K562 (cell line): ENCODE data around the gene DIS3L2. TPM values are rescaled to one million over a fixed set of nuclear protein-coding genes. Genes with fewer than 3 reads are reported as not detected.

ENCODE experiments used
- ATAC-seq: fragments of 200-7000 bp; cut with Tn5 transposase; 3 replicates; pipeline ENCODE4 v1.9.1; 2020; ENCODE audit warnings: moderate library complexity
- BruUV-seq: library from RNA; stranded (reverse); fragments of 400-500 nt; replicated peaks from 2 replicates; lab custom pipeline; 2021; lab: Mats Ljungman, UMichigan
- CTCF ChIA-PET: fragments of 300-600 bp; formaldehyde crosslinking; extraction: SDS; loops from one replicate; lab custom pipeline; 2021; ENCODE audit warnings: low intra/inter-chr PET ratio; lab: Yijun Ruan, JAX
- POLR2A ChIA-PET: fragments of 300-600, 350-650 bp; sonication (Branson Sonifier 250); formaldehyde crosslinking; extraction: SDS; loops from one replicate; lab custom pipeline; 2021; ENCODE audit warnings: antibody characterized with exemption, inconsistent platforms; lab: Yijun Ruan, JAX
- DNase-seq, 4 experiments: peaks; one replicate each; pipeline versions ENCODE4 v3.0.0 to v3.0.0-alpha.2; 2011 to 2018; ENCODE audit warnings: low spot score in 3 of 4, mixed read lengths in 3 of 4; ENCODE audit errors: extremely low read depth in 1 of 4
- FAIRE-seq: peaks from 2 replicates; lab custom pipeline; 2011; peaks lifted over from hg19 to GRCh38; lab: Jason Lieb, UNC
- H2AFZ ChIP-seq: 2 replicates; pipeline ENCODE4 v1.6.0; 2011; ENCODE audit warnings: low read depth, low read length, control low read depth, inconsistent platforms
- H3K27ac ChIP-seq: fragments of 200-600 bp; 3 replicates; pipeline ENCODE4 v1.8.0; 2011; ENCODE audit warnings: low read depth, mild to moderate bottlenecking, control low read depth, inconsistent platforms, low read length, moderate library complexity, mixed read lengths; ENCODE audit errors: extremely low read depth
- H3K27me3 ChIP-seq, 2 experiments: fragments of 300-600 bp in 1 of 2; 2 replicates in 1 of 2; 3 replicates in 1 of 2; pipeline versions ENCODE4 v1.6.0 to v1.8.0; 2011; ENCODE audit warnings: inconsistent platforms in 2 of 2, low read length in 2 of 2, mild to moderate bottlenecking in 1 of 2, mixed read lengths in 1 of 2, moderate library complexity in 1 of 2; ENCODE audit not compliant: control insufficient read depth in 2 of 2, insufficient read depth in 2 of 2
- H3K36me3 ChIP-seq: fragments of 300-600 bp; 3 replicates; pipeline ENCODE4 v1.8.0; 2011; ENCODE audit warnings: mild to moderate bottlenecking, low read length, inconsistent platforms; ENCODE audit not compliant: control insufficient read depth, insufficient read depth
- H3K4me1 ChIP-seq, 2 experiments: fragments of 200-600 bp in 1 of 2; replicated peaks in 1 of 2; 2 replicates in 1 of 2; 3 replicates in 1 of 2; pipeline versions ENCODE4 v1.5.1 to v1.8.0; 2011; ENCODE audit warnings: inconsistent platforms in 2 of 2, low read length in 2 of 2, mild to moderate bottlenecking in 1 of 2, mixed read lengths in 1 of 2, moderate library complexity in 1 of 2; ENCODE audit not compliant: control insufficient read depth in 2 of 2, insufficient read depth in 2 of 2
- H3K4me2 ChIP-seq: 2 replicates; pipeline ENCODE4 v1.6.1; 2011; ENCODE audit warnings: low read length, control low read depth, inconsistent platforms, mixed read lengths; ENCODE audit not compliant: insufficient read depth
- H3K4me3 ChIP-seq: fragments of 200-600 bp; sonication (generic), shearing (Covaris generic); 2 replicates; pipeline ENCODE4 v1.5.1; 2016; ENCODE audit warnings: control low read depth, inconsistent platforms
- H3K79me2 ChIP-seq: fragments of 200-600 bp; 3 replicates; pipeline ENCODE4 v1.8.0; 2011; ENCODE audit warnings: low read length, inconsistent platforms; ENCODE audit not compliant: control insufficient read depth, insufficient read depth
- H3K9ac ChIP-seq, 2 experiments: 2 replicates each; pipeline versions ENCODE4 v1.6.0 to v1.6.1; 2011; ENCODE audit warnings: low read depth in 2 of 2, low read length in 2 of 2, control low read depth in 1 of 2, inconsistent platforms in 1 of 2, mild to moderate bottlenecking in 1 of 2, mixed read lengths in 1 of 2; ENCODE audit not compliant: insufficient read depth in 1 of 2
- H3K9me1 ChIP-seq: one replicate; pipeline ENCODE4 v1.6.0; 2011; ENCODE audit warnings: inconsistent platforms, mild to moderate bottlenecking, low read length, moderate library complexity; ENCODE audit not compliant: control insufficient read depth, insufficient read depth
- H3K9me3 ChIP-seq: replicated peaks from 2 replicates; pipeline ENCODE4 v1.5.1; 2011; ENCODE audit warnings: low read depth, low read length, inconsistent platforms; ENCODE audit not compliant: control insufficient read depth, insufficient read depth
- H4K20me1 ChIP-seq: replicated peaks from 2 replicates; pipeline ENCODE4 v1.6.1; 2011; ENCODE audit warnings: low read length, inconsistent platforms, mixed read lengths; ENCODE audit not compliant: control insufficient read depth, insufficient read depth
- BMI1 ChIP-seq: fragments of 150-350 bp; IDR thresholded peaks from 2 replicates; pipeline ENCODE4 v1.6.1; 2014; ENCODE audit warnings: low read length
- EP400 ChIP-seq: fragments of 450-650 bp; IDR thresholded peaks from 2 replicates; pipeline ENCODE4 v1.6.1; 2017; ENCODE audit warnings: antibody characterized with exemption, mild to moderate bottlenecking, moderate library complexity
- NBN ChIP-seq: fragments of 450-650 bp; IDR thresholded peaks from 2 replicates; pipeline ENCODE4 v1.6.1; 2016; ENCODE audit warnings: low read depth, mild to moderate bottlenecking
- NCOR1 ChIP-seq: fragments of 450-650 bp; IDR thresholded peaks from 2 replicates; pipeline ENCODE4 v1.6.1; 2016; ENCODE audit warnings: mild to moderate bottlenecking, moderate library complexity
- PHF21A ChIP-seq: fragments of 450-650 bp; IDR thresholded peaks from 2 replicates; pipeline ENCODE4 v1.6.1; 2017; ENCODE audit warnings: low read depth, borderline replicate concordance
- SMAD2 ChIP-seq: fragments of 150-350 bp; IDR thresholded peaks from 2 replicates; pipeline ENCODE4 v1.6.1; 2014; ENCODE audit warnings: low read depth, mild to moderate bottlenecking, low read length
- USF2 ChIP-seq: sonication (generic); formaldehyde crosslinking; IDR thresholded peaks from 2 replicates; pipeline ENCODE4 v1.5.0; 2020; ENCODE audit warnings: missing genetic modification reagents
- ZNF232 ChIP-seq: sonication (generic); formaldehyde crosslinking; IDR thresholded peaks from 2 replicates; pipeline ENCODE4 v1.8.0; 2022; ENCODE audit warnings: mild to moderate bottlenecking, missing genetic modification reagents
- WGBS: fragments of 100-300 bp; shearing (Covaris generic); methylation state at CpG from one replicate; pipeline ENCODE4 v1.1.6; 2016; ENCODE audit warnings: low coverage, mixed read lengths; ENCODE audit not compliant: insufficient coverage; ENCODE audit errors: missing lambda C conversion rate; 5-methylcytosine and 5-hydroxymethylcytosine counted together
- in situ Hi-C: fragments of 300-500 bp; cut with MboI; formaldehyde crosslinking; loops from 4 replicates; pipeline ENCODE4 v1.15.0; 2018; ENCODE audit warnings: inconsistent platforms, mixed read lengths
- intact Hi-C: fragments of 100-400 bp; cut with micrococcal nuclease; formaldehyde crosslinking; loops from 2 replicates; pipeline ENCODE4 v1.14.2; 2022
- polyA plus RNA-seq, 8 experiments: library from polyadenylated mRNA; depleted of rRNA in 4 of 8; stranded (reverse) in 5 of 8; unstranded in 3 of 8; fragments of >200 nt; fragmentation: Nextera tagmentation in 2 of 8; fragmentation: Illumina TruSeq in 1 of 8; extraction: Ambion mirVana in 2 of 8; extraction: Trizol in 1 of 8; gene quantifications; 2 replicates each; pipeline versions ENCODE4 v1.2.1 to v1.2.3, GENCODE V29; 2011 to 2014; ENCODE audit warnings: inconsistent platforms in 1 of 8, missing spikeins in 1 of 8
- total RNA-seq, 7 experiments: library from RNA; depleted of rRNA in 6 of 7; stranded (reverse); fragments of >200 nt in 6 of 7; fragmentation: Illumina TruSeq in 2 of 7; extraction: Trizol in 2 of 7; gene quantifications; 2 replicates each; pipeline versions ENCODE4 v1.2.1 to v1.2.3, GENCODE V29; 2011 to 2021; ENCODE audit warnings: low replicate concordance in 1 of 7
- TF ChIP-seq, protein P1 (sequence below), 2 experiments: fragments of 450-650 bp in 1 of 2; sonication (generic) in 1 of 2; formaldehyde crosslinking; conservative IDR thresholded peaks; 2 replicates each; pipeline versions ENCODE4 v1.4.0 to v1.8.1; 2020 to 2022; ENCODE audit warnings: mild to moderate bottlenecking in 1 of 2, missing genetic modification reagents in 1 of 2
- TF ChIP-seq, protein P2 (sequence below): fragments of 450-650 bp; IDR thresholded peaks from 2 replicates; pipeline ENCODE4 v1.6.1; 2017; ENCODE audit warnings: mild to moderate bottlenecking, moderate library complexity
- TF ChIP-seq, protein P3 (sequence below): fragments of 250-450 bp; sonication (Bioruptor Pico); IDR thresholded peaks from 2 replicates; pipeline ENCODE4 v1.9.0; 2021; ENCODE audit warnings: mild to moderate bottlenecking
- TF ChIP-seq, protein P4 (sequence below), 2 experiments: IDR thresholded peaks in 1 of 2; conservative IDR thresholded peaks in 1 of 2; 2 replicates each; pipeline ENCODE4 v1.6.1; 2016; ENCODE audit warnings: low read depth in 2 of 2, mild to moderate bottlenecking in 1 of 2, missing compliant biosample characterization in 1 of 2, missing genetic modification characterization in 1 of 2, moderate library complexity in 1 of 2

DIS3L2 gene
- total and polyA plus RNA-seq, 9 of the 15 experiments (the other 6 are each of a cell fraction or from before 2014, with no cell fraction given) = 1.5 to 19.2 (median 11.2) TPM

GRCh38 chr2:232076272-232076671 lies 114.8 kb downstream of the DIS3L2 start:
- CTCF ChIA-PET = no interaction called here
- no TSS peak for BruUV-seq
- ATAC-seq = no peak
- TF ChIP-seq NBN (no peak), SMAD2 (no peak), BMI1 (no peak), NCOR1 (no peak), USF2 (CRISPR knock-in tag) (no peak), PHF21A (no peak), EP400 (no peak), ZNF232 (CRISPR knock-in tag) (no peak)
- TF ChIP-seq, protein P1, sequence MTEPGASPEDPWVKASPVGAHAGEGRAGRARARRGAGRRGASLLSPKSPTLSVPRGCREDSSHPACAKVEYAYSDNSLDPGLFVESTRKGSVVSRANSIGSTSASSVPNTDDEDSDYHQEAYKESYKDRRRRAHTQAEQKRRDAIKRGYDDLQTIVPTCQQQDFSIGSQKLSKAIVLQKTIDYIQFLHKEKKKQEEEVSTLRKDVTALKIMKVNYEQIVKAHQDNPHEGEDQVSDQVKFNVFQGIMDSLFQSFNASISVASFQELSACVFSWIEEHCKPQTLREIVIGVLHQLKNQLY (CRISPR knock-in tag; conservative IDR thresholded peaks at IDR 0.05) = no peak
- TF ChIP-seq, protein P2, sequence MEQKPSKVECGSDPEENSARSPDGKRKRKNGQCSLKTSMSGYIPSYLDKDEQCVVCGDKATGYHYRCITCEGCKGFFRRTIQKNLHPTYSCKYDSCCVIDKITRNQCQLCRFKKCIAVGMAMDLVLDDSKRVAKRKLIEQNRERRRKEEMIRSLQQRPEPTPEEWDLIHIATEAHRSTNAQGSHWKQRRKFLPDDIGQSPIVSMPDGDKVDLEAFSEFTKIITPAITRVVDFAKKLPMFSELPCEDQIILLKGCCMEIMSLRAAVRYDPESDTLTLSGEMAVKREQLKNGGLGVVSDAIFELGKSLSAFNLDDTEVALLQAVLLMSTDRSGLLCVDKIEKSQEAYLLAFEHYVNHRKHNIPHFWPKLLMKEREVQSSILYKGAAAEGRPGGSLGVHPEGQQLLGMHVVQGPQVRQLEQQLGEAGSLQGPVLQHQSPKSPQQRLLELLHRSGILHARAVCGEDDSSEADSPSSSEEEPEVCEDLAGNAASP = no peak
- TF ChIP-seq, protein P3, sequence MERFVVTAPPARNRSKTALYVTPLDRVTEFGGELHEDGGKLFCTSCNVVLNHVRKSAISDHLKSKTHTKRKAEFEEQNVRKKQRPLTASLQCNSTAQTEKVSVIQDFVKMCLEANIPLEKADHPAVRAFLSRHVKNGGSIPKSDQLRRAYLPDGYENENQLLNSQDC = no peak
- TF ChIP-seq, protein P4, sequence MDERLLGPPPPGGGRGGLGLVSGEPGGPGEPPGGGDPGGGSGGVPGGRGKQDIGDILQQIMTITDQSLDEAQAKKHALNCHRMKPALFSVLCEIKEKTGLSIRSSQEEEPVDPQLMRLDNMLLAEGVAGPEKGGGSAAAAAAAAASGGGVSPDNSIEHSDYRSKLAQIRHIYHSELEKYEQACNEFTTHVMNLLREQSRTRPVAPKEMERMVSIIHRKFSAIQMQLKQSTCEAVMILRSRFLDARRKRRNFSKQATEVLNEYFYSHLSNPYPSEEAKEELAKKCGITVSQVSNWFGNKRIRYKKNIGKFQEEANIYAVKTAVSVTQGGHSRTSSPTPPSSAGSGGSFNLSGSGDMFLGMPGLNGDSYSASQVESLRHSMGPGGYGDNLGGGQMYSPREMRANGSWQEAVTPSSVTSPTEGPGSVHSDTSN (CRISPR knock-in tag; IDR thresholded peaks at IDR 0.05; ENCODE audit: low read depth) = no peak
- TF ChIP-seq, protein P4 (tag; conservative IDR thresholded peaks at IDR 0.05; ENCODE audit: low read depth) = no peak

More at GRCh38 chr2:232076272-232076671, 114.8 kb downstream of the DIS3L2 start:
- H3K27ac ChIP-seq = no peak overlapping the region
- no peaks in the 10 kb centered on the region for H3K79me2 ChIP-seq
- no peaks in the 10 kb centered on the region; a peak in 1 of 5 replicates for H3K4me1 ChIP-seq
- FAIRE-seq (no peak), DNase-seq (no peak)
- in situ Hi-C loops (no loop called here), intact Hi-C loops (no loop called here)
- no peak overlapping the region for H3K9ac ChIP-seq
- 67% methylated on average over 1 of the region's 1 CpG for WGBS
- peaks cover 4% of the 10 kb centered on the region; the same call in 1 of the 2 replicates for H4K20me1 ChIP-seq
- POLR2A ChIA-PET = interaction anchor here (0.8 kb wide), 1 partner anchor 11 kb away, joined by 3 read pairs; no protein-coding TSS in a partner anchor
- H3K4me3 ChIP-seq = no peak overlapping the region
- no peaks in the 10 kb centered on the region for H3K36me3 ChIP-seq
- no peak overlapping the region for H3K4me2 ChIP-seq
- no peak overlapping the region for H2AFZ ChIP-seq
- H3K27me3 ChIP-seq = no peaks in the 10 kb centered on the region
- no peaks in the 10 kb centered on the region for H3K9me3 ChIP-seq
- H3K9me1 ChIP-seq = no peaks in the 10 kb centered on the region
